NCI-H748 (cell line): Measurements from ENCODE around the gene TMC3.
"Not testable (repeated sequence)": the region's sequence is repeated elsewhere in the genome, so short reads cannot be mapped to it uniquely, and the experiment has no call there.

ENCODE experiments used
- DNase-seq: peaks from one replicate; lab custom pipeline; 2025; ENCODE audit not compliant: unreplicated experiment; lab: John Stamatoyannopoulos, UW

TMC3 gene

GRCh38 chr15:81373775-81374395 is at the start of gene TMC3:
Gene TMC3, minus strand, starts transcription at chr15:81374213. Its CDS starts 136 bp downstream, at chr15:81374077.
- DNase-seq, result no peak

- DNase-seq, result no peak
These were observed 47.4 kb upstream of the TMC3 start for GRCh38 chr15:81421461-81421860.

- DNase-seq, result peak; percentile 21
These were observed 45.4 kb upstream of the TMC3 start for GRCh38 chr15:81419332-81419943.

- no peak for DNase-seq
These were observed 44.9 kb upstream of the TMC3 start for GRCh38 chr15:81418891-81419290.

GRCh38 chr15:81418444-81418843 is 44.4 kb upstream of the TMC3 start:
- no peak for DNase-seq

- not testable (repeated sequence) for DNase-seq
These were observed 40.4 kb upstream of the TMC3 start for GRCh38 chr15:81414274-81414968.

GRCh38 chr15:81413851-81414250 is 39.8 kb upstream of the TMC3 start:
- no peak for DNase-seq

- no peak for DNase-seq
These were observed 38.1 kb upstream of the TMC3 start for GRCh38 chr15:81411969-81412633.

- no peak for DNase-seq
These were observed 37.0 kb upstream of the TMC3 start for GRCh38 chr15:81411051-81411450.

- peak; percentile 72 for DNase-seq
These were observed 36.3 kb upstream of the TMC3 start for GRCh38 chr15:81410318-81410753.

- no peak for DNase-seq
These were observed 33.7 kb upstream of the TMC3 start for GRCh38 chr15:81407718-81408117.

- no peak for DNase-seq
These were observed 33.2 kb upstream of the TMC3 start for GRCh38 chr15:81407176-81407575.

- DNase-seq, result peak; percentile 32
These were observed 26.7 kb upstream of the TMC3 start for GRCh38 chr15:81400640-81401236.

GRCh38 chr15:81398910-81399551 is 25.0 kb upstream of the TMC3 start:
- DNase-seq, result no peak

- no peak for DNase-seq
These were observed 24.4 kb upstream of the TMC3 start for GRCh38 chr15:81398456-81398855.

- no peak for DNase-seq
These were observed 20.6 kb upstream of the TMC3 start for GRCh38 chr15:81394603-81395002.

- DNase-seq, result no peak
These were observed 17.6 kb upstream of the TMC3 start for GRCh38 chr15:81391657-81392056.

GRCh38 chr15:81388436-81388770 is 14.4 kb upstream of the TMC3 start:
- no peak for DNase-seq

- DNase-seq, result no peak
These were observed 13.8 kb upstream of the TMC3 start for GRCh38 chr15:81387621-81388435.

- DNase-seq, result no peak
These were observed 12.9 kb upstream of the TMC3 start for GRCh38 chr15:81386947-81387346.
